Activated naive CD8-positive, alpha-beta T cell treated with anti-CD3 and anti-CD28 coated beads, Interleukin-2, amount 10 ng/mL, durations not matched to agents 7 days and 5 days (primary cell): ENCODE data around the gene HSPB6. TPM values are rescaled to one million over a fixed set of nuclear protein-coding genes. Genes with fewer than 3 reads are reported as not detected.

Experiments used
- ATAC-seq: fragments of 150-1000 bp; cut with Tn5 transposase; one replicate; pipeline ENCODE4 v1.10.0; 2021; ENCODE audit warnings: low read depth, moderate library complexity
- POLR2A ChIA-PET: fragments of 350-600 bp; sonication (Branson Sonifier 250); formaldehyde crosslinking; loops from one replicate; lab custom pipeline; 2021; ENCODE audit warnings: antibody characterized with exemption; lab: Charles Lee
- DNase-seq: peaks from one replicate; pipeline ENCODE4 v3.0.0; 2021
- H3K27ac Mint-ChIP-seq: one replicate; pipeline ENCODE4 v1.8.0; 2022; ENCODE audit warnings: mild to moderate bottlenecking, mixed read lengths
- H3K27me3 Mint-ChIP-seq: one replicate; pipeline ENCODE4 v1.8.0; 2022; ENCODE audit warnings: mild to moderate bottlenecking, moderate library complexity, mixed read lengths
- H3K36me3 Mint-ChIP-seq: one replicate; pipeline ENCODE4 v1.8.0; 2021; ENCODE audit warnings: mild to moderate bottlenecking, mixed read lengths
- H3K4me1 Mint-ChIP-seq: one replicate; pipeline ENCODE4 v1.8.0; 2021; ENCODE audit warnings: mixed read lengths
- H3K4me3 Mint-ChIP-seq: one replicate; pipeline ENCODE4 v1.8.0; 2022; ENCODE audit warnings: mild to moderate bottlenecking, moderate library complexity, mixed read lengths
- H3K9me3 Mint-ChIP-seq: one replicate; pipeline ENCODE4 v1.8.0; 2021; ENCODE audit warnings: mixed read lengths
- total RNA-seq, 2 experiments: library from RNA; stranded (reverse); gene quantifications; one replicate each; pipeline ENCODE4 v1.2.3, GENCODE V29; 2021

The HSPB6 gene
- total RNA-seq, 2 experiments from 2014 or later: 0.36 TPM; not detected in 1

- POLR2A ChIA-PET: no interaction called here
- Mint-ChIP-seq H3K4me1 (peaks cover 23% of the 10 kb centered on the region), H3K27me3 (peaks cover 3% of the 10 kb centered on the region), H3K36me3 (peaks cover 10% of the 10 kb centered on the region), H3K9me3 (no peaks in the 10 kb centered on the region), H3K27ac (no peak overlapping the region), H3K4me3 (no peak overlapping the region)
- no peak for DNase-seq
- ATAC-seq: no peak
Measured at GRCh38 chr19:35753634-35754369, 3.0 kb downstream of the HSPB6 start.

- DNase-seq: no peak
- no peak overlapping the region for H3K27ac Mint-ChIP-seq
- POLR2A ChIA-PET: no interaction called here
- H3K9me3 Mint-ChIP-seq: no peaks in the 10 kb centered on the region
- peaks cover 10% of the 10 kb centered on the region for H3K36me3 Mint-ChIP-seq
- H3K4me1 Mint-ChIP-seq: peaks cover 26% of the 10 kb centered on the region
- ATAC-seq: no peak
- peaks cover 3% of the 10 kb centered on the region for H3K27me3 Mint-ChIP-seq
- H3K4me3 Mint-ChIP-seq: no peak overlapping the region
Measured at GRCh38 chr19:35752746-35753350, 4.0 kb downstream of the HSPB6 start.

- H3K9me3 Mint-ChIP-seq: no peaks in the 10 kb centered on the region
- no peak overlapping the region for H3K4me3 Mint-ChIP-seq
- POLR2A ChIA-PET: interaction anchor here (0.7 kb wide), 1 partner anchor 57 kb away, joined by 3 read pairs; no protein-coding TSS in a partner anchor
- peaks cover 10% of the 10 kb centered on the region for H3K36me3 Mint-ChIP-seq
- H3K27me3 Mint-ChIP-seq: peaks cover 3% of the 10 kb centered on the region
- peaks cover 24% of the 10 kb centered on the region for H3K4me1 Mint-ChIP-seq
- DNase-seq (no peak), ATAC-seq (no peak)
- H3K27ac Mint-ChIP-seq: no peak overlapping the region
Measured at GRCh38 chr19:35751839-35752745, 4.7 kb downstream of the HSPB6 start.

GRCh38 chr19:35750167-35750566 lies 6.7 kb downstream of the HSPB6 start:
- ATAC-seq (no peak), DNase-seq (no peak)
- POLR2A ChIA-PET: no interaction called here
- Mint-ChIP-seq H3K27me3 (peaks cover 3% of the 10 kb centered on the region), H3K9me3 (no peaks in the 10 kb centered on the region), H3K4me1 (peaks cover 20% of the 10 kb centered on the region), H3K4me3 (peak overlapping the region; percentile 47), H3K36me3 (peaks cover 6% of the 10 kb centered on the region), H3K27ac (no peak overlapping the region)

GRCh38 chr19:35748106-35749020 lies 8.5 kb downstream of the HSPB6 start, which contains the start of gene LIN37:
Gene LIN37 (plus strand): TSS chr19:35748576. CDS start chr19:35748725, 149 bp downstream.
- Mint-ChIP-seq H3K27ac (peak within 1 kb of the TSS; percentile 95), H3K9me3 (no peaks in the 10 kb centered on the region), H3K27me3 (no peaks in the 10 kb centered on the region), H3K36me3 (no peaks in the 10 kb centered on the region), H3K4me1 (peaks cover 25% of the 10 kb centered on the region), H3K4me3 (peak within 1 kb of the TSS; percentile 98)
- DNase-seq (peak; percentile 94), ATAC-seq (peak; percentile 76)
- POLR2A ChIA-PET: interaction anchor here (0.6 to 1.7 kb wide), 15 partner anchors 8 to 305 kb away, joined by 3 to 21 read pairs (median 5); partner anchors contain the start of genes COX6B1, HSPB6, NFKBID and PROSER3

GRCh38 chr19:35746531-35746930 lies 10.3 kb downstream of the HSPB6 start:
- H3K27ac Mint-ChIP-seq: peak overlapping the region; percentile 94
- peaks cover 5% of the 10 kb centered on the region for H3K36me3 Mint-ChIP-seq
- peak overlapping the region; percentile 98 for H3K4me3 Mint-ChIP-seq
- POLR2A ChIA-PET: interaction anchor here (1.8 to 3.2 kb wide), 3 partner anchors 10 to 103 kb away, joined by 5 to 20 read pairs (median 17); partner anchors contain the start of genes HSPB6 and PROSER3
- H3K27me3 Mint-ChIP-seq: no peaks in the 10 kb centered on the region
- peaks cover 37% of the 10 kb centered on the region for H3K4me1 Mint-ChIP-seq
- no peaks in the 10 kb centered on the region for H3K9me3 Mint-ChIP-seq
- ATAC-seq (no peak), DNase-seq (no peak)

GRCh38 chr19:35746087-35746462 lies 10.8 kb downstream of the HSPB6 start:
- POLR2A ChIA-PET: interaction anchor here (0.8 to 3.2 kb wide), 9 partner anchors 9 to 265 kb away, joined by 3 to 20 read pairs (median 5); partner anchors contain the start of genes HSPB6 and PROSER3
- no peak for ATAC-seq
- Mint-ChIP-seq H3K27ac (peak overlapping the region; percentile 94), H3K36me3 (peaks cover 5% of the 10 kb centered on the region), H3K4me1 (peaks cover 37% of the 10 kb centered on the region), H3K27me3 (no peaks in the 10 kb centered on the region), H3K4me3 (peak overlapping the region; percentile 98), H3K9me3 (no peaks in the 10 kb centered on the region)
- DNase-seq: no peak

GRCh38 chr19:35745328-35746086 lies 11.3 kb downstream of the HSPB6 start, which contains the start of the genes PSENEN and U2AF1L4:
Gene PSENEN (plus strand): TSS chr19:35745651. CDS start chr19:35745931, 280 bp downstream.
Gene U2AF1L4 (minus strand): TSS chr19:35745418. CDS start chr19:35745391, 27 bp downstream.
- peaks cover 37% of the 10 kb centered on the region for H3K4me1 Mint-ChIP-seq
- peak within 1 kb of the TSS; percentile 94 for H3K27ac Mint-ChIP-seq
- H3K9me3 Mint-ChIP-seq: no peaks in the 10 kb centered on the region
- no peaks in the 10 kb centered on the region for H3K27me3 Mint-ChIP-seq
- POLR2A ChIA-PET: interaction anchor here (0.8 to 3.2 kb wide), 13 partner anchors 8 to 266 kb away, joined by 3 to 20 read pairs (median 4); partner anchors contain the start of genes HSPB6 and PROSER3
- H3K36me3 Mint-ChIP-seq: peaks cover 5% of the 10 kb centered on the region
- H3K4me3 Mint-ChIP-seq: peak within 1 kb of the TSS; percentile 98
- DNase-seq (peak; percentile 93), ATAC-seq (peak; percentile 57)

GRCh38 chr19:35744430-35745327 lies 12.2 kb downstream of the HSPB6 start:
- peaks cover 32% of the 10 kb centered on the region for H3K4me1 Mint-ChIP-seq
- POLR2A ChIA-PET: interaction anchor here (0.8 to 3.2 kb wide), 14 partner anchors 8 to 101 kb away, joined by 3 to 20 read pairs (median 4); partner anchors contain the start of genes COX6B1, HSPB6 and PROSER3
- H3K27ac Mint-ChIP-seq: peak overlapping the region; percentile 94
- H3K9me3 Mint-ChIP-seq: no peaks in the 10 kb centered on the region
- ATAC-seq: peak; percentile 41
- peak overlapping the region; percentile 98 for H3K4me3 Mint-ChIP-seq
- no peaks in the 10 kb centered on the region for H3K27me3 Mint-ChIP-seq
- peak; percentile 88 for DNase-seq
- H3K36me3 Mint-ChIP-seq: peaks cover 5% of the 10 kb centered on the region

GRCh38 chr19:35743640-35744429 lies 13.0 kb downstream of the HSPB6 start:
- Mint-ChIP-seq H3K27ac (peak overlapping the region; percentile 94), H3K9me3 (no peaks in the 10 kb centered on the region), H3K4me3 (peak overlapping the region; percentile 98), H3K4me1 (peaks cover 30% of the 10 kb centered on the region), H3K27me3 (no peaks in the 10 kb centered on the region), H3K36me3 (peaks cover 7% of the 10 kb centered on the region)
- no peak for ATAC-seq
- POLR2A ChIA-PET: interaction anchor here (0.6 to 3.2 kb wide), 9 partner anchors 13 to 101 kb away, joined by 3 to 20 read pairs (median 7); partner anchors contain the start of genes COX6B1, HSPB6 and PROSER3
- no peak for DNase-seq
